ENCODE data around the gene ANKRD34C. TPM values are rescaled to one million over a fixed set of nuclear protein-coding genes. Genes with fewer than 3 reads are reported as not detected.
"Not testable (repeated sequence)": the region's sequence is repeated elsewhere in the genome, so short reads cannot be mapped to it uniquely, and the experiment has no call there.

Gene ANKRD34C
- total RNA-seq, 4 donors from 2014 or later = not detected

- TF ChIP-seq, protein P1, sequence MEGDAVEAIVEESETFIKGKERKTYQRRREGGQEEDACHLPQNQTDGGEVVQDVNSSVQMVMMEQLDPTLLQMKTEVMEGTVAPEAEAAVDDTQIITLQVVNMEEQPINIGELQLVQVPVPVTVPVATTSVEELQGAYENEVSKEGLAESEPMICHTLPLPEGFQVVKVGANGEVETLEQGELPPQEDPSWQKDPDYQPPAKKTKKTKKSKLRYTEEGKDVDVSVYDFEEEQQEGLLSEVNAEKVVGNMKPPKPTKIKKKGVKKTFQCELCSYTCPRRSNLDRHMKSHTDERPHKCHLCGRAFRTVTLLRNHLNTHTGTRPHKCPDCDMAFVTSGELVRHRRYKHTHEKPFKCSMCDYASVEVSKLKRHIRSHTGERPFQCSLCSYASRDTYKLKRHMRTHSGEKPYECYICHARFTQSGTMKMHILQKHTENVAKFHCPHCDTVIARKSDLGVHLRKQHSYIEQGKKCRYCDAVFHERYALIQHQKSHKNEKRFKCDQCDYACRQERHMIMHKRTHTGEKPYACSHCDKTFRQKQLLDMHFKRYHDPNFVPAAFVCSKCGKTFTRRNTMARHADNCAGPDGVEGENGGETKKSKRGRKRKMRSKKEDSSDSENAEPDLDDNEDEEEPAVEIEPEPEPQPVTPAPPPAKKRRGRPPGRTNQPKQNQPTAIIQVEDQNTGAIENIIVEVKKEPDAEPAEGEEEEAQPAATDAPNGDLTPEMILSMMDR (IDR thresholded peaks at IDR 0.05) = no peak
- DNase-seq (ENCODE audit: low spot score) (no peak), ATAC-seq (ENCODE audit: low FRiP score) (peak; percentile 93)
Observed at GRCh38 chr15:79310985-79311900, 28.7 kb downstream of the ANKRD34C start, which contains the start of gene TMED3. Gene TMED3 (plus strand): TSS chr15:79311112. CDS start chr15:79311250, 138 bp downstream.

DNA sequence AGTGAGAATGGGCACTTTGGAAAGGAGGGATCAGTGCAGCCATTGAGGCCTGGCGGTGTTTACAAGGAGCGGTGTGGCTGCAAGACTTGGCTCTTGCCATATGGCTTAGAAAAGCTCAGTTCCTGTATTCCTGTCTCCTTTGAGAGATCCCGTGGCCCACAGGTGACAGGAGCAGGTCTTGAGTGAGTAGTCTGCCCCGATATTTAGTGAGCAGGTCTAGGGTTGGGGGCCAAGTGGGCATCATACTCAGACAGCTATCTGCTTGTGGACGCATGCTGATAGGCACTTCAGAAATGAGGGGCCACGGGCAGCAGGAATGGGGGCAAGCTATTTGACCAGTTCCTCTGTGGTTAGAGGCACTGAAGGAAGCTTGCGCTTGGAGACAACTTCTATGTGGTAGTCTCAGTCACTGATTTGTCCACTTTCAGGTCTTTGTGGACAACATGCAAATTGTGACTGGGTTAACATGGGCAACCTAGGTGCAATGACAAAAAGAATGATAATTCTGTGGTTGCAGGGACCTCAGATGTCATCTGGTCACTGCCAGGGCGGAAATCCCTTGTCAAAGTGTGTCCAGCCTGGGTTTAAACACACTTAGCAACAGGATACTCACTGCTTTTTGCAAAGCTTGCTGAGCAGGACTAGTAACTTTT lies 29.5 kb downstream of the ANKRD34C start:
- ATAC-seq (ENCODE audit: low FRiP score) (no peak), DNase-seq (ENCODE audit: low spot score) (no peak)

DNA sequence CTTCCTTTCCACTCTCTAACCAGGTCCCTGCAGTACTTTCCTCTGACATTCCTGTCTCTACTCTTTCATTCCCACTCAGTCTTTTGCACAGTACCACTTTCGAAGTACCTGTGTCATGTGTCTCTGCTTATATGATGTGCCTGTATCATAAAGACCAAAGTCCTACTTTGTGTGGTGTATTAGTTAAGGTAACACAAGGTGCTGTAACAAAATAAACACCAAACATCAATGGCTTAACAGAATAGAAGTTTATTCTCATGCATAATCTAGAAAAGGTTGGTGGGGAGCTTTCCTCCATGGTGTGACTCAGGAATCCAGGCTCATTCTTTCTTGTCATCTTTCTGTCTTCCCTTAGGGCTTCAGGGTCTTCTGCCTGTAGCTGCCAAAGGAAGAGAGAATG lies 31.7 kb downstream of the ANKRD34C start:
- ATAC-seq (ENCODE audit: low FRiP score) = no peak
- TF ChIP-seq, protein P1 (IDR thresholded peaks at IDR 0.05) = no peak
- no peak for DNase-seq (ENCODE audit: low spot score)

More for the DNA sequence above, 29.5 kb downstream of the ANKRD34C start:
- TF ChIP-seq, protein P1 (IDR thresholded peaks at IDR 0.05) = no peak

DNA sequence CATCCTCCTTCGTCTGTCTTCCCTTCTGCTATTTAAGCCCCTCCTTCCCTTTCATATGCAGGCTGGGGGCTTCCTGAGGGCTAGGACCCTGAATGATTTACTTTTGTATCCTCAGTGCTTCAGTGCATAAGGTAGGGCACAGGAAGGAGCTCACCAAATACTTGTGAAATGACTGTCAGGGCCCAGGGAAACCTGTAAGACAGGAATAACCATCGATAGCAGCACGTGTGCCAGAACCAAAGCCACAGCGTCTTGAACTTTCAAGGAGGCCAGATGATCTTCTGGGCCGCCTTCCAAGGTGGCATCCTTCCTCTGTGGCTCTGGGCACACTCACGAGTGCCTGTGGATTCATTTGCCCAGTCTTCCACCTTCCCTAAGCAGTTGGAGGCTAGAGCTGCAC lies 32.3 kb downstream of the ANKRD34C start:
- TF ChIP-seq, protein P1 (IDR thresholded peaks at IDR 0.05) = no peak
- ATAC-seq (ENCODE audit: low FRiP score) (no peak), DNase-seq (ENCODE audit: low spot score) (no peak)

DNA sequence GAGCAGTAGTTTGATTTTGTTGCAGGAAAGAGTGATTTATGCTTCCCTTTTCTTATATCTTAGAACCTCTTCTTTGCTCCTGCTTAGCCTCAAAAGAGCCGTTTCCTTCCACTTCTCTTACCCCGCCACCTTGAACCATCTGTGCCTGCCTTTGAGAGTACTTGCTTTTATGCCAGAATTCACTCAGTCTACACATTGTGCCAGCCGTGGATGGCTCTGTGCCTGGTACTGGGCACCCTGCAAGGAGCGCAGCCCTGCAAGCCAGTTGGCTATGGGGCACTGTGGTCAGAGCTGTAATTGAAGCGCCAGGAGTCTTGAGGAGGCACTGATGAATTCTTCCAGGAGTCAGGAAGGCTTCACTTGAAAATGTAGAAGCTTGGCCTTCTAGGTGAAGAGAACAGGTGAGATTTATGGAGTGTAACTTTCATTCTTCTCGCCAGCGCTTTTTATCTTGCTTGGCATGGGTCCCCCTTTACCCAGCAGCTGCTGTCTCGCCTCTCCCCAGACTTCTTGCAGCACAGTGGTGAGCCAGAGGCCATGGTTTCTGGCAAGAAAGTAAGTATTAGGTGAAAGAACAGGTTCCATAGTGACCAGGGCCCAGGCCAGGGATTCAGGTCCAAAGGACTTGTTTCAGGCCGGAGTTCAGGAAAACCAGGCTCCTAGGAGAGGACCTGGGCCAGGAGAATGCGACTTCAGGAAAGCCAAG lies 33.3 kb downstream of the ANKRD34C start:
- TF ChIP-seq, protein P1 (IDR thresholded peaks at IDR 0.05) = no peak
- DNase-seq (ENCODE audit: low spot score) = no peak
- no peak for ATAC-seq (ENCODE audit: low FRiP score)

DNA sequence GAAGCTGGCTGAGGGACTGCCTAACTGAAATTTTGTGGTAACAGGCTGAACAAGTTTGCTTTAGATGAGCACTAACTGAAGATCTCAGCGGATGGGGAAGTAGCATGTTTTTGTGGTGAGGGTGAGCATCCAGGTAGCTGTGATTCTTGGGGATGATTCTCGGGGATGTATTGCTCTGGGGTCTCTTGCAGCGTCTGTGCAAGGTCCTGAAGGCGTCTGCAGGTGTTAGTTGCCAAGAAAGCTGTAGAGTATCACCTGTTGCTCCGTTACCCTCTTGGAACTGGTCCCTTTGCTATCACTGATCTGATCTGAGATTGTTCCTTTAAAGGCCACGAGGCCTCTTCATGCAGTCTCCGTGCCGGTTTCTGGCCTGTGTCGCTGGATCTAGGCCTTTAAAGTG lies 34.3 kb downstream of the ANKRD34C start:
- TF ChIP-seq, protein P1 (IDR thresholded peaks at IDR 0.05) = no peak
- DNase-seq (ENCODE audit: low spot score) = no peak
- no peak for ATAC-seq (ENCODE audit: low FRiP score)

DNA sequence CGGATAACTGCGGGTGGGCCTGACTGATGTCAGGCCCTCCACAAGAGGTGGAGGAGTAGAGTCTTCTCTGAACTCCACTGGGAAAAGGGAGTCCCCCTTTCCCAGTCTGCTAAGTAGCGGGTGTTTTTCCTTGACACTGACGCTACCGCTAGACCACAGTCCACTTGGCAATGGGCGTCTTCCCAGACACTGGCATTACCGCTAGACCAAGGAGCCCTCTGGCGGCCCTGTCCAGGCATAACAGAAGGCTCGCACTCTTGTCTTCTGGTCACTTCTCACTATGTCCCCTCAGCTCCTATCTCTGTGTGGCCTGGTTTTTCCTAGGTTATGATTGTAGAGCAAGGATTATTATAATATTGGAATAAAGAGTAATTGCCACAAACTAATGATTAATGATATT lies 37.5 kb downstream of the ANKRD34C start:
- ATAC-seq (ENCODE audit: low FRiP score); DNase-seq (ENCODE audit: low spot score): not testable (repeated sequence)

Measured in omental fat pad (tissue), 4 donors.